Spleen (tissue), 11 donors: Measurements from ENCODE around the gene RPS15. TPM values are rescaled to one million over a fixed set of nuclear protein-coding genes. Genes with fewer than 3 reads are reported as not detected.
A peak's percentile ranks its signal among the peaks of the same experiment; 100 is the strongest.

Experiments used
- DNase-seq: peaks from one replicate; pipeline ENCODE4 v3.0.0-alpha.2; 2020
- H3K27ac ChIP-seq, 8 donors: fragments of 200-600 bp; sonication (generic) in 7 of 8; 1 replicate in 4 of 8; 2 replicates in 4 of 8; pipeline versions ENCODE4 v1.5.0 to v1.8.0; 2016 to 2021; ENCODE audit warnings: inconsistent platforms in 4 of 8, mild to moderate bottlenecking in 4 of 8, moderate library complexity in 1 of 8
- H3K27me3 ChIP-seq, 7 donors: fragments of 200-600 bp; sonication (generic) in 6 of 7; replicated peaks in 1 of 7; 1 replicate in 4 of 7; 2 replicates in 3 of 7; pipeline versions ENCODE4 v1.5.0 to v1.8.0; 2016 to 2021; ENCODE audit warnings: inconsistent platforms in 3 of 7, mild to moderate bottlenecking in 1 of 7
- H3K36me3 ChIP-seq, 6 donors: fragments of 200-600 bp; sonication (generic) in 5 of 6; 1 replicate in 4 of 6; 2 replicates in 2 of 6; pipeline versions ENCODE4 v1.5.0 to v1.8.0; 2016 to 2021; ENCODE audit warnings: inconsistent platforms in 2 of 6
- H3K4me1 ChIP-seq, 6 donors: fragments of 200-600 bp; sonication (generic) in 5 of 6; 1 replicate in 3 of 6; 2 replicates in 3 of 6; pipeline versions ENCODE4 v1.5.0 to v1.8.0; 2016 to 2021; ENCODE audit warnings: inconsistent platforms in 3 of 6
- H3K4me3 ChIP-seq, 8 donors: fragments of 200-600 bp; sonication (generic) in 7 of 8; 1 replicate in 4 of 8; 2 replicates in 4 of 8; pipeline versions ENCODE4 v1.5.0 to v1.8.0; 2016 to 2021; ENCODE audit warnings: inconsistent platforms in 4 of 8, mild to moderate bottlenecking in 4 of 8, moderate library complexity in 2 of 8
- H3K9me3 ChIP-seq, 8 donors: fragments of 200-600 bp; sonication (generic) in 7 of 8; 1 replicate in 4 of 8; 2 replicates in 4 of 8; pipeline versions ENCODE4 v1.5.0 to v1.8.0; 2016 to 2021; ENCODE audit warnings: inconsistent platforms in 4 of 8
- POLR2A ChIP-seq, 3 donors: fragments of 450-650 bp; IDR thresholded peaks; one replicate each; pipeline ENCODE4 v1.5.1; 2017; ENCODE audit warnings: antibody characterized with exemption in 3 of 3, mild to moderate bottlenecking in 1 of 3
- POLR2AphosphoS5 ChIP-seq, 3 donors: sonication (generic); formaldehyde crosslinking; IDR thresholded peaks; one replicate each; pipeline ENCODE4 v1.5.1; 2017; ENCODE audit warnings: antibody characterized with exemption in 3 of 3
- whole genome bisulfite sequencing, 5 donors: extraction: QIAGEN DNeasy Blood & Tissue Kit in 3 of 5; methylation state at CpG; one replicate each; pipeline versions ENCODE4 v1.1.5 to v1.1.7; 2013 to 2018; 5-methylcytosine and 5-hydroxymethylcytosine counted together
- intact Hi-C: fragments of 100-400 bp; cut with DNase I; formaldehyde crosslinking; loops from one replicate; pipeline ENCODE4 v1.15.0; 2023; ENCODE audit warnings: low total_unique reads
- polyA plus RNA-seq, 3 donors: library from polyadenylated mRNA; stranded (reverse); fragments of 200-250 nt; gene quantifications; one replicate each; pipeline ENCODE4 v1.2.1, GENCODE V29; 2013
- total RNA-seq, 7 donors: library from RNA; depleted of rRNA in 3 of 7; stranded (reverse); fragments of >200 nt in 3 of 7; fragmentation: NEBNext Ultra II Directional in 4 of 7; extraction: Animal tissue kit (Norgen Biotek cat#: 25700) in 4 of 7; gene quantifications; one replicate each; pipeline versions ENCODE4 v1.1.0 to v1.2.1, GENCODE V29; 2016 to 2021
- TF ChIP-seq, protein P1 (sequence below), 11 experiments: fragments of 200-600 bp in 7 of 11; fragments of 450-650 bp in 4 of 11; sonication (generic) in 4 of 11; IDR thresholded peaks in 8 of 11; conservative IDR thresholded peaks in 3 of 11; 1 replicate in 7 of 11; 2 replicates in 4 of 11; pipeline versions ENCODE4 v1.4.0 to v1.8.0; 2016 to 2021; ENCODE audit warnings: antibody characterized with exemption in 11 of 11, inconsistent platforms in 4 of 11, mild to moderate bottlenecking in 1 of 11
- donor health status: healthy with polysubstance abuse.
- donor health status: DM: no; HTN: no; CAD: no; lungs with moderate emphysema.
- donor health status: DM: no; HTN: no; CAD: no.
- donor health status: Bipolar disorder and iron deficiency.
- donor health status: healthy.
- donor health status: DM: no; HTN: no; CAD: no.
- donor health status: DM: yes; HTN: yes; CAD: no.

Gene RPS15
- total and polyA plus RNA-seq, 10 donors = 932 to 5,849 (median 4,147) TPM

DNA sequence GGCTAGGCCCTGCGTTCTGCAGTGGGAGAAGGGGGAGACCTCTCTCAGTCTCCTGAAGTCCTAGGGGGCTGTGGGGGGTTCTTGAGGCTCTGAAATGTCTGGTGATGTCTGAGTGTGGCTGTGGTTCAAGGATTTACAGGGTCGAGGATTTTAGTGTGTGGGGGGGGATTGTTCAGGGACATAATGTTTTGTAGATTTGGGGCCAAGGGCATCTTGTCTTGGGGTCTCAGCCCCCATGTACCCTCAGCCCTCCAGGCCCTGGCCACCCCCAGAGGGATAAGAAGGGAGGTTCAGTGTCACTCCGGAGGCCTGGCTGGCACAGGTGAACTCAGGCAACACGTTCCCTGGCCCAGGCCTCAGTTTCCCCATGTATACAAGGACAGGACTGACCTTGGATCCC, 9.3 kb downstream of the RPS15 start:
- intact Hi-C loops = no loop called here
- Histone ChIP-seq H3K4me3 (no peak overlapping the region), H3K27me3 (peaks cover 9 to 80% (median 70%) of the 10 kb centered on the region in 7 donors), H3K27ac (no peak overlapping the region), H3K4me1 (peaks cover 19 to 59% (median 47%) of the 10 kb centered on the region in 6 donors), H3K36me3 (peaks cover 0 to 10% (median 1%) of the 10 kb centered on the region in 6 donors), H3K9me3 (no peaks in the 10 kb centered on the region)
- TF ChIP-seq POLR2AphosphoS5 (IDR thresholded peaks at IDR 0.05) = no peak
- no peak for TF ChIP-seq POLR2A (IDR thresholded peaks at IDR 0.05)
- TF ChIP-seq, protein P1, sequence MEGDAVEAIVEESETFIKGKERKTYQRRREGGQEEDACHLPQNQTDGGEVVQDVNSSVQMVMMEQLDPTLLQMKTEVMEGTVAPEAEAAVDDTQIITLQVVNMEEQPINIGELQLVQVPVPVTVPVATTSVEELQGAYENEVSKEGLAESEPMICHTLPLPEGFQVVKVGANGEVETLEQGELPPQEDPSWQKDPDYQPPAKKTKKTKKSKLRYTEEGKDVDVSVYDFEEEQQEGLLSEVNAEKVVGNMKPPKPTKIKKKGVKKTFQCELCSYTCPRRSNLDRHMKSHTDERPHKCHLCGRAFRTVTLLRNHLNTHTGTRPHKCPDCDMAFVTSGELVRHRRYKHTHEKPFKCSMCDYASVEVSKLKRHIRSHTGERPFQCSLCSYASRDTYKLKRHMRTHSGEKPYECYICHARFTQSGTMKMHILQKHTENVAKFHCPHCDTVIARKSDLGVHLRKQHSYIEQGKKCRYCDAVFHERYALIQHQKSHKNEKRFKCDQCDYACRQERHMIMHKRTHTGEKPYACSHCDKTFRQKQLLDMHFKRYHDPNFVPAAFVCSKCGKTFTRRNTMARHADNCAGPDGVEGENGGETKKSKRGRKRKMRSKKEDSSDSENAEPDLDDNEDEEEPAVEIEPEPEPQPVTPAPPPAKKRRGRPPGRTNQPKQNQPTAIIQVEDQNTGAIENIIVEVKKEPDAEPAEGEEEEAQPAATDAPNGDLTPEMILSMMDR (IDR thresholded peaks at IDR 0.05 in 8 of 11, conservative IDR thresholded peaks at IDR 0.05 in 3 of 11) = no peak
- no peak for DNase-seq
- WGBS, 5 donors = 13 to 34% (median 32%) methylated on average over 3 to 4 of the region's 4 CpGs

DNA sequence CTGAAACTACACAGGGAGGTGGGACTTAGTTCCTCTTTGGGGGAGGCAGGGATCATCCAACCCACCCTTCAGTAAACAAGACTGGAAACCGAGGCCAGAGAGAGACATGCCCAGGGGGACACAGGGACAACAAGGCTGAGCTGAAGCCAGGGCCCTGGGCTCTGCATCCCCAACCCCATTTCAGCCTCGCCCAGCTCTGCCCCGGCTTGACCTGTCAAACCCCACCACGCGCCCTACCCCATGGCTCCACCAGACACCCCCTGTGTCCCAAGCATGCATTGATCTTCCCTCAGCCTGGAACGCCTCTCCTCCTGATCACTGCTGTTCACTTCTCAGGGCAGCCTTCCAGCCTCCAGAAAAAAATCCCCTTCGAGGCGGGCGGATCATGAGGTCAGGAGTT, 9.7 kb downstream of the RPS15 start:
- Histone ChIP-seq H3K4me1 (peaks cover 19 to 63% (median 47%) of the 10 kb centered on the region in 6 donors), H3K27me3 (peaks cover 11 to 84% (median 75%) of the 10 kb centered on the region in 7 donors), H3K4me3 (no peak overlapping the region), H3K36me3 (peaks cover 0 to 6% (median 0%) of the 10 kb centered on the region in 6 donors), H3K27ac (no peak overlapping the region), H3K9me3 (no peaks in the 10 kb centered on the region)
- no peak for DNase-seq
- intact Hi-C loops = no loop called here
- 86 to 91% (median 88%) methylated on average over 9 of the region's 9 CpGs for WGBS, 5 donors
- TF ChIP-seq POLR2A (IDR thresholded peaks at IDR 0.05) = no peak

- Histone ChIP-seq H3K4me3 (peak within 1 kb of the TSS in 4 of 8 donors; percentile 2 to 48 (median 10)), H3K4me1 (peaks cover 18 to 70% (median 52%) of the 10 kb centered on the region in 6 donors), H3K9me3 (no peaks in the 10 kb centered on the region), H3K36me3 (no peaks in the 10 kb centered on the region), H3K27me3 (peaks cover 11 to 100% (median 91%) of the 10 kb centered on the region in 7 donors), H3K27ac (no peak within 1 kb of the TSS)
- DNase-seq = no peak
- intact Hi-C loops = no loop called here
- TF ChIP-seq, protein P1 (IDR thresholded peaks at IDR 0.05 in 8 of 11, conservative IDR thresholded peaks at IDR 0.05 in 3 of 11) = no peak
- no peak for TF ChIP-seq POLR2A (IDR thresholded peaks at IDR 0.05)
- no peak for TF ChIP-seq POLR2AphosphoS5 (IDR thresholded peaks at IDR 0.05)
- 3 to 10% (median 4%) methylated on average over 32 to 74 of the region's 74 CpGs for WGBS, 5 donors
Measured at GRCh38 chr19:1449467-1450442, 11.6 kb downstream of the RPS15 start, which contains the start of gene APC2. Gene APC2 (plus strand): TSS chr19:1450121. CDS start chr19:1453002, 2,881 bp downstream.

DNA sequence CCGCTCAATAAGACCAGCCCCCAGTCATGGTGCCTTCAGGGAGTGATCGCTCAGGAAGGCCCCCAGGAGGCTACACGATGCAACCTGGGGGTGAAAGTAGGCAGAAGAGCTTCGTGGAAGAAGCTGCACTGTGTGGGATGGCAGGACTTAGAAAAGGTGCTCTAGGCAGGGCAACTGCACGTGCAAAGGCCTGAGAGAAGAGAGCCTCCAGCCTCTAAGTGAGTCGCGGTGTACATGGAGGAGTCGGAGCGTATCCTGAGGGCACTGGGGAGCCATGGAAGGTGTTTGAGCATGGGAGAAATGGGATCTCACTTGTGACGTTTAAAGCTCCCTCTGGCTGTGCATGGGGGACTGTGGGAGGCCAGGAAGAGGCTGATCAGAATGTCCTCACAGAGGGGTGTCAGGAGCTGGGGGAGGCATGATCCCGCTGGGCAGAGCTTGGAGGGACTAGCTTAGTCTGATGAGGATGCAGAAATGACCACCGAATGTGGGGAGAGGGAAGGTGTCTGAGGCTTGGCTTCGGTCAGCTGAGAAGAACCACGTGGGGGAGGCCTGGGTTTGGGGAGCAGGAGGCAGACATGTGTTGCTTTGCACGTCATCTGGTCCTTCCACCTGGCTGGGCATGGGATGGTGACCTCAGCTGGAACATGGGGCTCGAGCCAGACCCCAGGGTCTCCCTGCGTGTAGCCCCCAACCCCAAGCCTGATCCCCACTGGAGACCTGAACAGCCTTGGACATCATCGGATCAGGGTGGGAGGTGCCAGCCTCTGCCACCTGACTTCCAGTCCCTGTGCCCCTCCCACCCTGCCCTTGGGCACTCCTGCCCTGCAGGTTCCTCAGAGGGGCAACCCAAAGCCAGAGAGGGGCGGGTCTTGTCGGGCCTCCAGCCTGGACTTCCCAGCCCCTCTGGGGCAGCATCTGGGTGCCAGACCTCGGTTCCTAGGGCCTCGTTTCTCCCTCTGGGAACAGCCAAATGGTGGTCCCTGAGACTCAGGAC, 12.8 kb downstream of the RPS15 start:
- intact Hi-C loops = no loop called here
- H3K27me3 ChIP-seq = peaks cover 13 to 100% (median 95%) of the 10 kb centered on the region in 7 donors
- DNase-seq = no peak
- no peak overlapping the region for H3K4me3 ChIP-seq
- 57 to 63% (median 59%) methylated on average over 17 to 22 of the region's 22 CpGs for WGBS, 5 donors
- no peaks in the 10 kb centered on the region for H3K36me3 ChIP-seq
- no peak overlapping the region for H3K27ac ChIP-seq
- peaks cover 13 to 70% (median 52%) of the 10 kb centered on the region in 6 donors for H3K4me1 ChIP-seq
- no peaks in the 10 kb centered on the region for H3K9me3 ChIP-seq
- no peak for TF ChIP-seq POLR2A (IDR thresholded peaks at IDR 0.05)
- TF ChIP-seq, protein P1 (IDR thresholded peaks at IDR 0.05 in 8 of 11, conservative IDR thresholded peaks at IDR 0.05 in 3 of 11) = no peak
- TF ChIP-seq POLR2AphosphoS5 (IDR thresholded peaks at IDR 0.05) = no peak
